ENCODE measurements around the gene RNASE8. TPM values are rescaled to one million over a fixed set of nuclear protein-coding genes. Genes with fewer than 3 reads are reported as not detected.

Gene RNASE8
- total RNA-seq, 3 donors from 2014 or later (not counting 1 experiment from before 2014, with no cell fraction given), result not detected

DNA sequence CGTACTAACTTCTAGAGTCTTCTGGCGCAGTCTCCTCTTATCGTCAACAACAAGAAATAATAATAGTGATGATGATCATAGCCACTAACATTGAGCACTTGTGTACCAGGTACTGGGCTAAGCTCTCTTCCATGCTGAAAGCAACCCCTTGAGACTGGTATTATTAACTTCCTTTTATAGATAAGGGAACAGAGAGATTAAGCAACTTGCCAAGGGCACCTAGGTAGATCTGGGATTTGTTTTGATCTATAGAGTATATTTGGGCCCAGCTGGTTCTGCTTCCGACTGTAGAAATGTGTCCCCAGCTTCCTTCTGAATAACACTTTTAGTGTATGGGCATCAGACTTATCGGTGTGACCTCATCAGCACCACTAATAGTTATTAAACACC lies 42.0 kb downstream of the RNASE8 start:
- intact Hi-C loops (cut with micrococcal nuclease), result no loop called here
- Histone ChIP-seq H3K9me3 (ENCODE audit: control insufficient read depth, insufficient read depth, low read length) (no peaks in the 10 kb centered on the region), H3K27ac (ENCODE audit: low read length) (no peak overlapping the region), H3K36me3 (ENCODE audit: control insufficient read depth, insufficient read depth, low read length) (no peaks in the 10 kb centered on the region), H3K27me3 (ENCODE audit: control insufficient read depth, insufficient read depth, low read length) (no peaks in the 10 kb centered on the region), H3K4me3 (ENCODE audit: low read length) (no peak overlapping the region), H3K4me1 (ENCODE audit: control insufficient read depth, insufficient read depth, low read length) (peaks cover 28% of the 10 kb centered on the region)
- Mint-ChIP-seq H3K27me3 (ENCODE audit: low read depth in 2 of 2) (peaks cover 0 to 4% of the 10 kb centered on the region in 2 donors), H3K27ac (peak overlapping the region in 1 of 2 donors; percentile 76), H3K4me1 (peaks cover 26 to 31% of the 10 kb centered on the region in 2 donors), H3K9me3 (no peaks in the 10 kb centered on the region), H3K36me3 (no peaks in the 10 kb centered on the region), H3K4me3 (peak overlapping the region; percentile 92)
- no peak for ATAC-seq
- 100% methylated on average over 2 of the region's 5 CpGs for WGBS (ENCODE audit: insufficient coverage)
- TF ChIP-seq, protein P1, sequence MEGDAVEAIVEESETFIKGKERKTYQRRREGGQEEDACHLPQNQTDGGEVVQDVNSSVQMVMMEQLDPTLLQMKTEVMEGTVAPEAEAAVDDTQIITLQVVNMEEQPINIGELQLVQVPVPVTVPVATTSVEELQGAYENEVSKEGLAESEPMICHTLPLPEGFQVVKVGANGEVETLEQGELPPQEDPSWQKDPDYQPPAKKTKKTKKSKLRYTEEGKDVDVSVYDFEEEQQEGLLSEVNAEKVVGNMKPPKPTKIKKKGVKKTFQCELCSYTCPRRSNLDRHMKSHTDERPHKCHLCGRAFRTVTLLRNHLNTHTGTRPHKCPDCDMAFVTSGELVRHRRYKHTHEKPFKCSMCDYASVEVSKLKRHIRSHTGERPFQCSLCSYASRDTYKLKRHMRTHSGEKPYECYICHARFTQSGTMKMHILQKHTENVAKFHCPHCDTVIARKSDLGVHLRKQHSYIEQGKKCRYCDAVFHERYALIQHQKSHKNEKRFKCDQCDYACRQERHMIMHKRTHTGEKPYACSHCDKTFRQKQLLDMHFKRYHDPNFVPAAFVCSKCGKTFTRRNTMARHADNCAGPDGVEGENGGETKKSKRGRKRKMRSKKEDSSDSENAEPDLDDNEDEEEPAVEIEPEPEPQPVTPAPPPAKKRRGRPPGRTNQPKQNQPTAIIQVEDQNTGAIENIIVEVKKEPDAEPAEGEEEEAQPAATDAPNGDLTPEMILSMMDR (IDR thresholded peaks at IDR 0.05), result no peak
- DNase-seq, result no peak

GRCh38 chr14:21100931-21101330 lies 43.3 kb downstream of the RNASE8 start, which contains the start of gene TMEM253:
TSS of gene TMEM253 (plus strand) at chr14:21101066. CDS start at chr14:21101344, 278 bp downstream.
- Histone ChIP-seq H3K27ac (ENCODE audit: low read length) (no peak within 1 kb of the TSS), H3K36me3 (ENCODE audit: control insufficient read depth, insufficient read depth, low read length) (no peaks in the 10 kb centered on the region), H3K27me3 (ENCODE audit: control insufficient read depth, insufficient read depth, low read length) (no peaks in the 10 kb centered on the region), H3K4me3 (ENCODE audit: low read length) (no peak within 1 kb of the TSS), H3K9me3 (ENCODE audit: control insufficient read depth, insufficient read depth, low read length) (no peaks in the 10 kb centered on the region), H3K4me1 (ENCODE audit: control insufficient read depth, insufficient read depth, low read length) (peaks cover 33% of the 10 kb centered on the region)
- DNase-seq, result no peak
- no peaks in the 10 kb centered on the region for H3K36me3 Mint-ChIP-seq
- peaks cover 29 to 34% of the 10 kb centered on the region in 2 donors for H3K4me1 Mint-ChIP-seq
- TF ChIP-seq, protein P1 (IDR thresholded peaks at IDR 0.05), result no peak
- H3K4me3 Mint-ChIP-seq, result peak within 1 kb of the TSS; percentile 92
- 92% methylated on average over 5 of the region's 5 CpGs for WGBS (ENCODE audit: insufficient coverage)
- intact Hi-C loops (cut with micrococcal nuclease), result loop anchor here (5.0 kb wide), 1 partner anchor 639 kb away; the partner anchor contains the start of gene PIP4P1
- no peaks in the 10 kb centered on the region for H3K9me3 Mint-ChIP-seq
- peaks cover 0 to 4% of the 10 kb centered on the region in 2 donors for H3K27me3 Mint-ChIP-seq (ENCODE audit: low read depth in 2 of 2)
- H3K27ac Mint-ChIP-seq, result peak within 1 kb of the TSS in 1 of 2 donors; percentile 91
- no peak for ATAC-seq

DNA sequence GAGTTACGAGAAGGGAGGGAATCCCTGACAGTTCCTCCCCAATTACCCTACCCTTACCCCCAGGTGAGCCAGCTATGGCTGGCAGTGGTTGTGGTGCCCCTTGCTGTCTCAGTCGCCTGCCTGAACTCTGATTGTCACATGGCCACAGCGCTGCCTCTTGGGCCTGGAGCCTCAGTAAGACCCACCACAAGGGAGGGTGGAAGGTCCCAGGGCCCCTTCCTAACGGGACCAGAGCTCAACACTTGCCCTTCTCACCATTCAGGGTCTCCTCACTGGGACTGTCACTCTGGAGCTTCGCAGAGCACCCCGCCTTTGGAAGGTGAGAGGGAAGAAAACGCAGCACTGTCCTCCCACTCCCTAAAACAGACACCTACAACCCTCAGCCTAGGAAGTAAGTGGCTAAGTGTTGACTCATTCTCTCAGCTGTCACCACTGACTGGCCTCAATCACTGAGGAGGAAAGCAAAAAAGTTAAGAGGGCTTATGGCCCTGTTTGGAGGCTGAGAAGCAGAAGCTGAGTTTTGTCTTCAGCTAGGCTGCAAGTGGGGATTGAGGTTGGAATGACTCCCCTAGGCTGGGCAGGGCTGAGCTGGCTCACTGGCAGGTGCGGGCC lies 44.3 kb downstream of the RNASE8 start:
- peaks cover 33 to 38% of the 10 kb centered on the region in 2 donors for H3K4me1 Mint-ChIP-seq
- peak overlapping the region; percentile 21 for H3K4me3 Mint-ChIP-seq
- H3K27ac Mint-ChIP-seq, result peak overlapping the region in 1 of 2 donors; percentile 91
- no peak overlapping the region for H3K4me3 ChIP-seq (ENCODE audit: low read length)
- peaks cover 33% of the 10 kb centered on the region for H3K4me1 ChIP-seq (ENCODE audit: control insufficient read depth, insufficient read depth, low read length)
- H3K36me3 Mint-ChIP-seq, result no peaks in the 10 kb centered on the region
- H3K27me3 Mint-ChIP-seq (ENCODE audit: low read depth in 2 of 2), result peaks cover 0 to 4% of the 10 kb centered on the region in 2 donors
- DNase-seq, result no peak
- ATAC-seq, result no peak
- intact Hi-C loops (cut with micrococcal nuclease), result loop anchor here (5.0 kb wide), 1 partner anchor 640 kb away; the partner anchor contains the start of gene PIP4P1
- H3K27ac ChIP-seq (ENCODE audit: low read length), result no peak overlapping the region
- TF ChIP-seq, protein P1 (IDR thresholded peaks at IDR 0.05), result no peak
- WGBS (ENCODE audit: insufficient coverage), result 88% methylated on average over 5 of the region's 8 CpGs
- H3K27me3 ChIP-seq (ENCODE audit: control insufficient read depth, insufficient read depth, low read length), result no peaks in the 10 kb centered on the region
- no peaks in the 10 kb centered on the region for H3K36me3 ChIP-seq (ENCODE audit: control insufficient read depth, insufficient read depth, low read length)
- no peaks in the 10 kb centered on the region for H3K9me3 ChIP-seq (ENCODE audit: control insufficient read depth, insufficient read depth, low read length)
- H3K9me3 Mint-ChIP-seq, result no peaks in the 10 kb centered on the region

Data from natural killer cell (primary cell).